IPS-NIHi11 (cell line): ENCODE measurements around the gene CD1E.
"Not testable (repeated sequence)": the region's sequence is repeated elsewhere in the genome, so short reads cannot be mapped to it uniquely, and the experiment has no call there.

Experiments used
- DNase-seq: peaks from one replicate; pipeline ENCODE4 v3.0.0; 2012; ENCODE audit warnings: mixed read lengths, low spot score

Gene CD1E

DNA sequence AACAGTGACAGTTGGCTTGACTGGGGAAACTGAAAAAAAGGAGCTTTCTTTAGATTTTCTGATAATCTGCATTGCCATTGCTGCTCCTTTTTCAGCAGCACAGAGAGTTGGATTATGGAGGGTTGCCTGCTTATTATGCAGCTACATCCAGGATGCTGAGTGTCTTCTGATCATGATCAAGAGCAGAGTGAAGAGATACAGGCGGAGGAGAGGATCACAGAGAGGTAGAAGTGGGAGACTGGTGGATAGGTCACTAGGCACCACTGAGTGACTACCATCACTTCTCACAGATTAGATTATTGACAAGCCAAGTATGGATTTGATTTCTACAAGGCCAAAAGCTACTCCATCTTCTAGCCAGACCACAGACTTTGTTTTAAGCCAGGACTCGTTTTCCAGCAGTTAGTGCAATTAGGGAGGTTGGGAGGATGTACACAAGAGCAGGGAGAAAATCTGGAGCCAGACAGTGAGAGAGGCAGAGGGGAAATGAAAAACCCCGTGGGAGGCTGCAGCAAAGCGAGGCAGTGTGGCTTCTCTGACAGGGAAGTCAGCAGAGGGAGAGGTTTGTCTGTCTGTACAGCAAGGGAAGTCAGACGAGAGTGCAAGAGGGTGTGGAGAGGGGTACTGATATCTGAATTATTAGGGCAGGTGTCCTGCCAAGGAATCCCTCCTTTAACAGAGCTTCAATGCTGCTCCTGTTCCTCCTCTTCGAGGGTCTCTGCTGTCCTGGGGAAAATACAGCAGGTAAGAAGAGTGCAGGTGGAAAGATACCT is at the start of gene CD1E:
TSS of gene CD1E (plus strand) at position 592 of the 773 bp plus-strand sequence. CDS start at position 687, 95 bp downstream.
- DNase-seq, result no peak

DNA sequence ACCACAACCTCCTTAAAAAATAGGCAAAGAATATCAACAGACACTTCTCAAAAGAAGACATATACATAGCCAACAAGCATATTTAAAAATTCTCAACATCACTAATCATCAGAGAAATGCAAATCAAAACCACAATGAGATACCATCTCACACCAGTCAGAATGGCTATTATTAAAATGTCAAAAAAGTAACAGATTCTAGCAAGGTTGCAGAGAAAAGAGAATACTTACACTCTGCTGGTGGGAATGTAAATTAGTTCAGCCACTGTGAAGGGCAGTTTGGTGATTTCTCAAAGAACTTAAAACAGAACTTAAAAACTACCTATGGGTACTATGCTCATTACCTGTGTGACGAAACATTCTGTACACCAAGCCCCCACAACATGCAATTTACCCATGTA is 43.1 kb upstream of the CD1E start:
- DNase-seq, result no peak

GRCh38 chr1:158311066-158311465 is 42.6 kb upstream of the CD1E start:
- no peak for DNase-seq

DNA sequence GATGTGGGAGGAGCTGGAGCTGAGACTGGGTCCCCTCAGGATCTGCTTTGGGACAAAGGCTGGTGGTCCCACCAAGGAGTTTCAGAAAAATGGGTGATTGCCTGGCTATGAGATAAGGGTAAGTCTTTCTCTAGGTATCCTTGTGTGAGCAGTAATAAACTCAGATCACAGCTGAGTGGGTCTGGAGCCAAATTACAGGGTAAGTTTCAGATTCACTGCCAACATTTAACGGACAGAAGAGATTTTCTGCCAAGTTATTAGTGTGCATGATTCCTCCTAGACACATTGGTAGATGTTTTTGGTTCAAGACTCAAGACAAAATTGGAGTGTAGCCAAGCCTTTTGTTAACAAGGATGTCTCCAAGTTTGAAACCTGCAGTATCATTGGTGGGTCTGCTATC is 29.8 kb upstream of the CD1E start:
- DNase-seq, result no peak

- DNase-seq, result no peak
Observed at GRCh38 chr1:158324395-158324794, 29.3 kb upstream of the CD1E start.

DNA sequence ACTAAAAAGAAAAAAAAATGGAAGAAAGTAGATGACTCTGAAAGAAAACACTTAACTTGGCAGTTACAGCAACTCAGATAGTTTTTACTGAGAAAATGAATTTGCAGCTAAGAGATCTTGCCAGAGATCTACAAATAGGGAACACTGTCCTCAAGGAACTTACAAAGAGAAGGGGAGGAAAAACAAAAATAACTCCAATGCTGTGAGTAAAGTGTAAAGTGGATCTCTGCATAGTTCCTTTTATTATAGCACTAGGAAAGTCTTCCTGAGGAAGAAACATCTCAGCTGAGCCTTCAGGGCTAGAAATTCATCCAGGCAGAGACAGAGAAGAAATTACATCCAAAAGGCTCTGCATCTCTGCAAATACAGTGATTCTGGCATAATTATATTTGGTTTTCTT is 26.2 kb upstream of the CD1E start:
- no peak for DNase-seq

- no peak for DNase-seq
Observed at GRCh38 chr1:158328426-158328825, 25.3 kb upstream of the CD1E start.

- DNase-seq, result no peak
Observed at GRCh38 chr1:158329300-158329699, 24.4 kb upstream of the CD1E start.

GRCh38 chr1:158329733-158330132 is 24.0 kb upstream of the CD1E start:
- DNase-seq, result peak; percentile 35

DNA sequence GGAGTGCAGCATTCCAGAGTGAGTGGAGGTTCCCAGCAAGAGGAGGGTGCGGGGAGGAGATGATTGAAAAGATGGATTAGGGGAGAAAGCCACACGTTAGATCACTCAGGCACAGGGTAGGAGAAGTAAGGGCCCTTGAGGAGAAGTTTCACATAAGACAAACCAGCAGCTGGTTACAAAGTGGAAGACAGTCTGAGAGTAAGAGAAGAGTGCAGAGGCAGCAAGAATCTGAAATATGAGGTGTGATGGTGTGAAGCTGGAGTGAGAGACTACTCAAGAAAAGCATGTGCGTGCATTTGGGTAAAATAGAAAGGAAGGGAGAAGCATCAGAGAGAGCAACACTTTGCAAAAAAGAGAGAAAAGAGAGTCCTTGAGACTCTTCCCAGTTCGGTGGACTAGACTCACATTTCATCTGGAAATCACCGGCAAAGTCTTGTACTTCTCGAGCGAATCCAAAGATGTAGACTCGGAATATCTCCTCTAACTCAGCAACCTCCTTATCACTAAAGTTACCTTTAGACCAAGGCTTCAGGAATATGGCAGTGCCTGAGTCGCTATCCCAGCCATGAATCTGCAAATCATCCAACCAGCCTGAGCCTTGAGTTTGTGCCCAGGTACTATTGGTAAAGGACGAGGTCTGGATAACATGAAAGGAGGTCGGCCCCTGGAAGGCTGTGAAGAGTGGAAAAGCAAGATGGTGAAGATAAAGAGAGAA is 23.1 kb upstream of the CD1E start:
- DNase-seq, result no peak

DNA sequence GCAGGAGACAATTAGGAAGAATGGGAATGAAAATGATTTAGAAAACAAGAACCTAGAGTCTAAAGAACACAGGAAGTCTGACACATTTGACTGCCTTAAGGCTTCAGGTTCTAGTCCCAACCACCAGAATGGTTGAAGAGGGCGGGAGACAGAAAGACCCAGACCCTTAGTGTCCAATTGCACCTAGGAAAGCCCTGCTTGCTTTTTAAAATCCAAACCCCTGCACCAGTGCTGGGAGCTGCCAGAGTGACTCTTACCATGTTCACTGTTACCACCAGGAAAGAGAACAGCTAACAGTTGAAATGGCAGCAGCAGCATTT is 22.6 kb upstream of the CD1E start:
- no peak for DNase-seq

DNA sequence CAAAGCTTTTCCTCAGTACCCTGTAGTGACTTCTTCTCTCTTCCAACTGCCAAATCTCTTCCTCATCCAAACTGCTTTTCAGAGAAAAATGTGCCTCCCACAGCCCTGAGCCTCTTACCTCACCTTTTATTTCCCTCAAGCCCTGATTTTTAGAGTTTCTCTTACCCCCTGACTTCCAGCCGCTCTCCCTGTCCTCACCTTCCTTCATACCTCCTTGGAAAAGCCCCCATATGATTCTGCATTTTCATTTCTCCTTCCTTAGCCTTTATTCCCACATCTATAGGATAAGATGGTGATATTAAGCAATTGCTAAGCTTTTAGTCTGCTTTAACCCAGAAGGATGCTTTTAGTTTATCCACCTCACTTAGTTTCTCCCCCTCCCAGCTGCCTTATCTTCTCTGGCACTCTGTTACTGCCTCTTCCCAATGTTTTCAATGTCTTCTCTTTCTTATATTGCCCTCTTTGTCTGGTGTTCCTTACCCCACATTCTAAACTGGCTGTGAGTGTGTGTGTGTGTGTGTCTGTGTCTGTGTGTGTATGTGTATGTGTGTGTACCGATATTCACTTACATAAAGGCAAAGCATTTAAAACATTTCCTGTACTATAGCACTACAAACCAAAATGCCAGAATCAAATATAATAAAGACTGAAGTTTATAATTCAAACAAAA is 22.1 kb upstream of the CD1E start, which contains the start of gene CD1B:
TSS of gene CD1B (minus strand) at position 51 of the 670 bp plus-strand sequence. CDS start 108 bp downstream, outside the sequence.
- no peak for DNase-seq

GRCh38 chr1:158333405-158334155 is 20.1 kb upstream of the CD1E start:
- no peak for DNase-seq

GRCh38 chr1:158334526-158335212 is 19.0 kb upstream of the CD1E start:
- DNase-seq, result no peak

DNA sequence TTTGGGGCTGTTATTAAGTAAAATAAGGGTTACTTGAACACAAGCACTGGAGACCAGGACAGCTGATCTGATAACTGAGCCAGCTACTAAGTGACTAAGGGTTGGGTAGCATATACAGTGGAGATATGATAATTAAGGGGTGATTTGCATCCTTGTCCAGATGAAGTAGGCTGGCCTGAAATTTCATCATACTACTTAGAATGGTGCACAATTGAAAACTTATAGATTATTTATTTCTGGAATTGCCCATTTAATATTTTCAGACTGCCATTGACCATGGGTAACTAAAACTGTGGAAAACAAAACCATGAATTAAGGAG is 18.5 kb upstream of the CD1E start:
- no peak for DNase-seq

- DNase-seq, result not testable (repeated sequence)
Observed at GRCh38 chr1:158336413-158336812, 17.3 kb upstream of the CD1E start.

DNA sequence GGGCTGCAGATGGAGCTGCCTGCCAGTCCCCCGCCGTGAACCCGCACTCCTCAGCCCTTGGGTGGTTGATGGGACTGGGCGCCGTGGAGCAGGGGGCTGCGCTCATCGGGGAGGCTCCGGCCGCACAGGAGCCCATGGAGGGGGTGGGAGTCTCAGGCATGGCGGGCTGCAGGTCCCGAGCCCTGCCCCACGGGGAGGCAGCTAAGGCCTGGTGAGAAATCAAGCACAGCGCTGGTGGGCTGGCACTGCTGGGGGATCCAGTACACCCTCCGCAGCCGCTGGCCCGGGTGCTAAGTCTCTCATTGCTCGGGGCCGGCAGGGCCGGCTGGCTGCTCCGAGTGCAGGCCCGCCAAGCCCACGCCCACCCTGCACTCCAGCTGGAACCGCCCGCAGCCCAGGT is 4.7 kb upstream of the CD1E start:
- not testable (repeated sequence) for DNase-seq

GRCh38 chr1:158354255-158354654 is 561 bp downstream of the CD1E start:
- no peak for DNase-seq

DNA sequence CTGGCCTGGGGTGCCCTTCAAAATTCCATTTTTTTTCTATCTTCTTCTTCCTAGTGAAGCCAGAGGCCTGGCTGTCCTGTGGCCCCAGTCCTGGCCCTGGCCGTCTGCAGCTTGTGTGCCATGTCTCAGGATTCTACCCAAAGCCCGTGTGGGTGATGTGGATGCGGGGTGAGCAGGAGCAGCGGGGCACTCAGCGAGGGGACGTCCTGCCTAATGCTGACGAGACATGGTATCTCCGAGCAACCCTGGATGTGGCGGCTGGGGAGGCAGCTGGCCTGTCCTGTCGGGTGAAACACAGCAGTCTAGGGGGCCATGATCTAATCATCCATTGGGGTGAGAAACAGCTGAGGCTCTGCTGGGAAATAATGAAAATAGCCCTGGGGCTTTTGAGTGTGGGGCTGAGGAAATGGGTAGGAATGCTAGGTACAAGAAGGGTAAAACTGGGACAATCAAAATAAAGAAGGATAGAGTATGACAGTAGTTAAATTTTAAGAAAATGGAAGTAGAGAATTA is 2.1 kb downstream of the CD1E start:
- no peak for DNase-seq

- DNase-seq, result no peak
Observed at GRCh38 chr1:158356616-158357015, 2.9 kb downstream of the CD1E start.

DNA sequence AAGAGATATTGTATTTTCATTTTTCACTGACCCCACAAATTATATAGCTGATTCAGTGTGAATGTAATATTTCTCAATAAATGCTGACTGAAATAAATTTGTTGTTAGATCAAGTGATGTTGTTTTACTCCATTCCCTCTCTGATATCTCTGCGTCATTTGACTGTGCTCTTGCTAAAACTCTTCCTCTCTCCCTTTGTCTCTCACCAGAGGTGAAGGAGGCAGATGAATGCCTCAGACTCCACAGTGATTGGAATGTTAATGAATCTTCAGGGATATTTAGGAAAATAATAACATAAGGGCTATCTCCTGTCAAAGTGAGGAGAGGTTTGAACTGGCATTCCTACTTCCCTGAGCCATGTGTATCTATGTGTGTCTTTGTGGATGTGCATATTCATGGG is 3.7 kb downstream of the CD1E start:
- DNase-seq, result no peak

DNA sequence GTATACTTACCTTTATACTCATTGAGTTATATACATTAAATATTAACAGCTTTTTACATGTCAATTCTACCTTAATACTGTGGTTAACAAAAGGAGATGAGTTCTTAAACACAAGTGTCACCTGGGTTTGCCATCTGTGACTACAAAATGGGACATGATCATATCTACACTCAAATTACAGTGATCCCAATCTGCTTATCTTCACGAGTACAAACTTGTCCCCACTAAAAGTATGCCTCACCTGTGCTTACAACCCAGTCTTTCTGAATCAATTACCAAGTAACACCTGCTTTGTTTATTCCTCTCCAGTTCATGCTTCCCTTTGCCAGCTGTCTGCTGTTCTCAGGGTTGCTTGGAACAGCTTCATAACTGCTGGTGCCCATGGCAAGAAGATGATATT is 8.8 kb downstream of the CD1E start:
- no peak for DNase-seq
